ENCODE data around the gene LPCAT1.
"Not testable (repeated sequence)": the region's sequence is repeated elsewhere in the genome, so short reads cannot be mapped to it uniquely, and the experiment has no call there.

The LPCAT1 gene

GRCh38 chr5:1477341-1477740 lies 46.4 kb downstream of the LPCAT1 start:
- DNase-seq, result no peak

- DNase-seq, result no peak
Measured at GRCh38 chr5:1476967-1477310, 46.8 kb downstream of the LPCAT1 start.

GRCh38 chr5:1476181-1476966 lies 47.4 kb downstream of the LPCAT1 start:
- no peak for DNase-seq

- DNase-seq, result not testable (repeated sequence)
Measured at GRCh38 chr5:1475544-1475900, 48.2 kb downstream of the LPCAT1 start.

- DNase-seq, result no peak
Measured at GRCh38 chr5:1474866-1475543, 48.8 kb downstream of the LPCAT1 start.

GRCh38 chr5:1474183-1474839 lies 49.4 kb downstream of the LPCAT1 start:
- no peak for DNase-seq

GRCh38 chr5:1473746-1474145 lies 50.0 kb downstream of the LPCAT1 start:
- no peak for DNase-seq

GRCh38 chr5:1472964-1473628 lies 50.7 kb downstream of the LPCAT1 start:
- no peak for DNase-seq

- no peak for DNase-seq
Measured at GRCh38 chr5:1471997-1472963, 51.5 kb downstream of the LPCAT1 start.

- no peak for DNase-seq
Measured at GRCh38 chr5:1471240-1471853, 52.4 kb downstream of the LPCAT1 start.

- DNase-seq, result no peak
Measured at GRCh38 chr5:1470762-1471211, 53.0 kb downstream of the LPCAT1 start.

GRCh38 chr5:1468629-1469527 lies 54.9 kb downstream of the LPCAT1 start:
- no peak for DNase-seq

GRCh38 chr5:1468247-1468612 lies 55.5 kb downstream of the LPCAT1 start:
- peak; percentile 22 for DNase-seq

- no peak for DNase-seq
Measured at GRCh38 chr5:1467341-1468246, 56.2 kb downstream of the LPCAT1 start.

- no peak for DNase-seq
Measured at GRCh38 chr5:1466631-1467265, 57.0 kb downstream of the LPCAT1 start.

GRCh38 chr5:1465966-1466471 lies 57.7 kb downstream of the LPCAT1 start:
- DNase-seq, result no peak

GRCh38 chr5:1465117-1465516 lies 58.6 kb downstream of the LPCAT1 start:
- DNase-seq, result no peak

GRCh38 chr5:1464511-1464910 lies 59.2 kb downstream of the LPCAT1 start:
- DNase-seq, result no peak

GRCh38 chr5:1464096-1464446 lies 59.7 kb downstream of the LPCAT1 start:
- DNase-seq, result no peak
